GM19395 (cell line): ENCODE data around the gene OR2D2.
"Not testable (repeated sequence)": the region's sequence is repeated elsewhere in the genome, so short reads cannot be mapped to it uniquely, and the experiment has no call there.

Source experiments
- ATAC-seq: cut with Tn5 transposase; IDR thresholded peaks from one replicate; pipeline ENCODE4 v1.9.1; 2021; ENCODE audit warnings: mild to moderate bottlenecking, moderate library complexity; ENCODE audit not compliant: unreplicated experiment

The OR2D2 gene

DNA sequence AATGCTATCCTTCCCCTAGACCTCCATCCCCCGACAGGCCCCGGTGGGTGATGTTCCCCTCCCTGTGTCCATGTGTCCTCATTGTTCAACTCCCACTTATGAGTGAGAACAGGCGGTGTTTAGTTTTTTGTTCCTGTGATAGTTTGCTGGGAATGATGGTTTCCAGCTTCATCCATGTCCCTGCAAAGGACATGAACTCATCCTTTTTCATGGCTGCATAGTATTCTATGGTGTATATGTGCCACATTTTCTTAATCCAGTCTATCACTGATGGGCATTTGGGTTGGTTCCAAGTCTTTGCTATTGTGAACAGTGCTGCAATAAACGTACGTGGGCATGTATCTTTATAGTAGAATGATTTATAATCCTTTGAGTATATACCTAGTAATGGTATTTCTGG is 4.6 kb downstream of the OR2D2 start:
- ATAC-seq = not testable (repeated sequence)

DNA sequence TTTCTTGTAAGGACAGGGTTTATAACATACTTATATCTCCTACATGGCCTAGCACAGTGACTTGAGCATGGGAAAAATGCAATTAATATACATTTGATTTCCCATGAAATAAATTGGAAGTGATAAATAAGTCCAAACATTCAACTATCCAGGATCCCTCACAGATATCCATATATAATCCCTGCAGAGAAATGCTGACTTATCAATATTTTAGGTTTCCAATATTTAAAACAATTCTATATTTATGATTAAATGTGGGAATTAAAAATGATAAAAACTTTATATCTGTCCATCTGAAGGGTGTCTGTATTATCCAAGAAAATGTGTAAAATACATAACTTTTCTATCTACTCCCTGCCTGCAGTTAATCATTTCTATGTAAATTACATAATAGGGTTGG is 9.5 kb downstream of the OR2D2 start:
- ATAC-seq = no peak

DNA sequence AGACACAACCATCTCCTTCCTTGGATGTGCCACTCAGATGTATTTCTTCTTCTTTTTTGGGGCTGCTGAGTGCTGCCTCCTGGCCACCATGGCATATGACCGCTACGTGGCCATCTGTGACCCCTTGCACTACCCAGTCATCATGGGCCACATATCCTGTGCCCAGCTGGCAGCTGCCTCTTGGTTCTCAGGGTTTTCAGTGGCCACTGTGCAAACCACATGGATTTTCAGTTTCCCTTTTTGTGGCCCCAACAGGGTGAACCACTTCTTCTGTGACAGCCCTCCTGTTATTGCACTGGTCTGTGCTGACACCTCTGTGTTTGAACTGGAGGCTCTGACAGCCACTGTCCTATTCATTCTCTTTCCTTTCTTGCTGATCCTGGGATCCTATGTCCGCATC is 15.4 kb downstream of the OR2D2 start:
- ATAC-seq = no peak

DNA sequence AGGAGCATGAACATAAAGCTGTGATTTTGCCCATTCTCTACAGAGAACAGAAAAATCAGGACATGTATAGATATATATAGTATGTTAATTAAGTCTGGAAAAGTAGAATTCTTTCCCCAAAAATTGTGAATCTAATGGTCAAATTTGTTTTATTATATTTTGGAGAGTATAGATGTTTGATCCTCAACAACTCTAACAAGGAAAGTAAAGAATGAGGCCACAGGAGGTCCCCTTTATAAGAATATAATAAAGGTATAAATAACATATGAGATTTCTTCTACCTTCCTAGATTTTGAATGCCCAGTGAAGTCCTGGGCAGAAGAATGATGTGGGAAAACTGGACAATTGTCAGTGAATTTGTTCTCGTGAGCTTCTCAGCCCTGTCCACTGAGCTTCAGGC is 16.0 kb downstream of the OR2D2 start, which contains the start of gene OR10A4:
OR10A4 (plus strand) TSS at position 301 of the 400 bp plus-strand sequence; CDS start at position 324, 23 bp downstream.
- ATAC-seq = no peak

DNA sequence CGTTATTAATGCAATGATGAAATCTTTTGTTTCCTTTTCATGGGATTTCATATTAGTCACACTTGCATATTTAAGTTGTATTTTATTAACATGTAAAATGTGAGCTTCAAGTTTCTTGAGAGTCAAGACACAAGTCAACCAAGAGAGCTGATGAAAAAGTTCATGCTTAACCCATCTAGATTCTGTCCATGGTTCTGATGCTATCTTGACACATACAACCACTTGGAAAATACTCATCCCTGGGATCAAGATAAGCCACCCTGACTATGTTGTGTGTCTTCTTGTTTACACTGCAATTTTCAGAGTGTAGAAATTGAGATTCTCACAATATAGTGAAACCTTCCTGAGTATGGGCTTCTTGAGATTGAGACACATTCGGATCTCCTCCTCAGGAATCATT is 16.5 kb downstream of the OR2D2 start:
- ATAC-seq = no peak

DNA sequence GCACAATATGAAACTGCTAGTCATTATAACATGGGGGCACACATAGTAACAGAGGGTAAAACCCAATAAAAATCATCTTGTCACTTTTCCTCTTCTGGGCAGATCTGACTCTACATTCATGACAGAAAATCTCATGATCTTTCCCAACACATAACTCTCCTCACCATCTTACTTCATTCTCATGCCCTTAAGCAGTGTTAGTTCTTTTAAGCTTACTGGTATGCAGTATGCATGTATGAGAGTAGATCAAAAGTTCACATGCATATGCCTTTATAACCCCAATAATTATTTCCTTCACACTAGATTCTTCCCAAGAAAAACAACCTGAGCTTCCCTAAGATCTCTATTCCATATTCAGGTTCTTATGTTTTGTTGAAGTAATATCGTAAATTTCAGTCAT is 21.0 kb downstream of the OR2D2 start:
- no peak for ATAC-seq

DNA sequence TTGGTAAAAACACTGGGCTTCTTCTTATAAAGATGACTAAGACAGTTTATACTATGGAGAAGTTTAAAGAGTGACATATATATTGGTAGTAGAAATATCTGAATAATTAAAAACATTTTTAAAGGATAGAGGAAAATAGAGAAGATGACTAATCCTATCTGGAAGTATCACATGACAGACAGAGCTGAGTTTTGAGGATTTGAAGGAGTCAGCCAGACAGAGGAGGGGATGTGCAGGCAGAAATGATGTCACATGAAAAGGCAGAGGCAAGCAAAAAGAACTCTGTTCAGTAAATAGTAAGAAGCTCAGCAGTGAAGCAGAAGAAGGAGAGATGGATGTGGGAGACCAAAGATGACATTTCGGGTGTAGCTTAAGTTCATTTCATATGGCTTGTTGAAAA is 27.9 kb downstream of the OR2D2 start:
- ATAC-seq = no peak

DNA sequence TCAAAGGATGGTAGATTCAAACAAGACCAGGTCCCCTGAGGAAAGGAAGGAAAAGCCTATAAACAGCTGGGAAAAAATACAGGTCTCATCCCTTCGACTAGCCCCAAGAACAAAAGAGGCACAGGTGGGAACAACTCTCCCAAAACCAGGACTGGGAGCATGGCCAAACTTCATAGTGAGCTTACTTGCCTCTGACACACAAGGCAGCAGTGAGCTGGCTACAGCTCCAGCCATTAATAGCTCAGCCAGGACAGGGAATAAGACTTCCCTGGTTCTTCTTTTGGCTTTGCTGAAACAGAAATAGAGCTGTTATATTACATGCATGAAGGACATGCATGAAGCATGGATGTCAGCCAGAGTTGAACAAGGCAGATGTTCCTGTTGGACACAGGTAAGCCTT is 29.3 kb downstream of the OR2D2 start, which contains the start of gene OR10A2:
OR10A2 (plus strand) TSS at position 97 of the 400 bp plus-strand sequence. CDS start 6,698 bp downstream, outside the sequence.
- no peak for ATAC-seq

DNA sequence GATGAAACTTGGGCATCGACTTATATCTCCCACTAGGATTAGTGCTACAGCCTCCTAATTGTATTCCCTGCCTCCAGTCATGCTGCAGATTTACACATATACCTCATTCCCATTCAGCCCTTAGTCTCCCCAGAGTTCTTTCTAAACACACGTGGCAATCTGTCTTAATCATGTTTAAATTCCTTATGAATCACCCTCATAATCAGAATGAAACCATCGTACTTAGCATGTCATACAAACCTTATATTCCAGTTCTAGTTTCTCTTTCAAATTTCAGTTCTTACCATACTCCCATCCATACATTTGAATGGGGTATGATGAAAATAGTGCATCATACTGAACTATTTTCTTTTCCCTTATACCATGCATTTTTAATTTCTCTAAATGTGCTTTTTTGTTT is 35.4 kb downstream of the OR2D2 start:
- ATAC-seq = peak; percentile 97

DNA sequence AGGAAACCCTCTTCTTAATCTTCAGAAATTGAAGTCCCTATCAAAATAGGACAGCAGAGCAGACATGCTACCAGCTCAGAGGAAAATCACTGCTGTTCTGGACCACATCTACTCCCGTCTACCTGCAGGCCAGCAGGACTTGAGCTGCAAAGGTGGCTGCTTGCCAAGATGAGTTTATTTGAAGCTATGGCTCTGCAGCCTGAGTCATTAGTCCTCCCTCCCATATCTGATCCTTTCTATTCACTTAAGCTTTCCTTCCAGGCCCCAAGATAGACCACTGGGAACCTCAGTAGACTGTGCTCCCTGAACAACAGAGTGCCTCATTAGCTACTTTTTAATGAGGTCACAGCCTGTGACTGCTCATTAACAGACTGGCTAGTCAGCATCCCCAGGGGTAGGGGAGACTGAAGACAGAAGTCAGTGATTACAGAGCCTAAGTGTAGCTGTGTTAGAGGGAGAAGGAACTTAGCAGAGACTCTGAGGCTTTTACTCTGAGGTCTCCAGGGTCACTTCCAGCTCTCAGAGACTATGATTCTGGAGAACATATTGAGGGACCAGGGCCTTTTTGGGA is 36.2 kb downstream of the OR2D2 start:
- ATAC-seq = no peak

DNA sequence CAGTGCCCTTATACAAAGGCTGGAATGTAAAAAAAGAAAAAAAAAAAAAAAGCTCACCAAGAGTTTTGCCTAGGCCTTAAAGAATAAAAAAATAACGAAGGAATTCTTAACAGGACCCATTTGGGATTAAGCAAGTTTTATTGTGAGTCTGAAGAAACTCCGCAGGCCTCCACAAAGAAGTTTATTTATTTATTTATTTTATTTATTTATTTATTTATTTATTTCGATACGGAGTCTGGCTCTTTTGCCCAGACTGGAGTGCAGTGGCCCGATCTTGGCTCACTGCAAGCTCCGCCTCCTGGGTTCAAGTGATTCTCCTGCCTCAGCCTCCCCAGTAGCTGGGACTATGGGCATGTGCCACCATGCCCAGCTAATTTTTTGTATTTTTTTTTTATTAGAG is 37.5 kb downstream of the OR2D2 start:
- ATAC-seq = not testable (repeated sequence)

DNA sequence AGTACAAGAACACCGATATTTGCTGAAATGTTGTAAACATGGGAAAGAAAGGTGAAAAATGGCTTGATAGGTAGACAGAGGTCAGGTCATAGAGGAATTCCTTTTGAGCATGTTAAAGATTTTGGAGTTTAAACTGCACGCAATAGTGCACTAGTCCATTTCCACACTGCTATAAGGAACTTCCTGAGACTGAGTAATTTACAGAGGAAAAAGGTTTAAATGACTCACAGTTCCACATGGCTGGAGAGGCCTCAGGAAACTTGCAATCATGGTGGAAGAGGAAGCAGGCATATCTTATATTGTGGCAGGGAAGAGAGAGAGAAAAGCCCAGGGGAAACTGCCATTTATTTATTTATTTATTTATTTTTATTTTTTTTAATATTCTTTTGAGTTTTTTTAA is 41.8 kb downstream of the OR2D2 start:
- ATAC-seq = no peak

DNA sequence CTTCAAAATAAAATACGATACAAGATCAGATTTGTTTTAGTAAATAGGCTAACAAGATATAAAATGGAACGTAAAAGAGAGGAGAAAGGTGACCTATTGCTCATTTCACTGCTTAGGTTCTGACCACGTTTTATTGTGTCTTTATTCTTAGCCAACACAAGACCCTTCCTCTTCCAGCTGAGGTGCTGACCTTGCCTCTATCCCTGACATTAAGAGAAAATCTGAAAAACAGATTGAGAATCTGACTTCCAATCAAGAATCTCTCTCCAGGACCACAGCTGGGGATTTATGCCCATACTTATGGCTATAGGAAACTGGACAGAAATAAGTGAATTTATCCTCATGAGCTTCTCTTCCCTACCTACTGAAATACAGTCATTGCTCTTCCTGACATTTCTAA is 46.9 kb downstream of the OR2D2 start, which contains the start of gene OR10A5:
OR10A5 (plus strand) TSS at position 301 of the 400 bp plus-strand sequence; CDS start at position 301, 0 bp downstream.
- ATAC-seq = no peak

DNA sequence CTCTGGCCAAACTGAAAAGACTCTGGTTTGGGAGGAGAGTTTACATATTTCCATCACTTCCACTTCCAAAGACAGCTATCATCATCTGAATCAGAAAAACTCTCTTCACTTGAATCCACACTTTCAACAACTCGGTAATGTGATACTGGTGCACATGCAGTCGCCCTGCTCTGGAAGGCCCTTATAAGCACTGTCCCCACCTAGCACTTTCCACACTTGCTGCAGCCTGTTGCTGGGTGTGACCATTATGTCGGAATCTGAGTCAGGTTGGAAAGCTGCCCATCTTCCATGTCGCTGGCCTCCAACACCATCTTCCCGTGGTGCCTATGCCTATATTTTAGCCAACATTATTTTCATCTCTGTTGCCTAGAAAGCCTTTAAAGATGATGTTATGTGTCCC is 47.9 kb downstream of the OR2D2 start:
- ATAC-seq = no peak

DNA sequence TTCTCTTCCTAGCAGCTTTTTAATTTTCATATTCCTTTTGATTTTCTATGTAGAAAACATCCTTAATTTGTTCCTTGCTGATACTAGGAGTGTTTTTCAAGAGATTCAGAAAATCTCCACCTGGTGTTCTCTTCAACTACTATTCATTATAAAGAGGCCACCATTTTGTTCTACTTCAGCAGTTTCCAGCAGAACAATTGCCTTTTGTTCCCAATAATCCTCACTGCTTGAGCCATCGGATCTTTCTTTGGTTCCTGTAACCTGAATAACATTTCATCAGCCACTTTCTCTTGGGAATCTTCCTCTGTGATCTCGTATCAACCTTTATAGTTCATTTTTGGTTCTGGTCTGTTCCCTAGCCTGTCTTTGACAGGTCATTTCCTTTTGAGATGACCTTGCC is 48.6 kb downstream of the OR2D2 start:
- no peak for ATAC-seq

DNA sequence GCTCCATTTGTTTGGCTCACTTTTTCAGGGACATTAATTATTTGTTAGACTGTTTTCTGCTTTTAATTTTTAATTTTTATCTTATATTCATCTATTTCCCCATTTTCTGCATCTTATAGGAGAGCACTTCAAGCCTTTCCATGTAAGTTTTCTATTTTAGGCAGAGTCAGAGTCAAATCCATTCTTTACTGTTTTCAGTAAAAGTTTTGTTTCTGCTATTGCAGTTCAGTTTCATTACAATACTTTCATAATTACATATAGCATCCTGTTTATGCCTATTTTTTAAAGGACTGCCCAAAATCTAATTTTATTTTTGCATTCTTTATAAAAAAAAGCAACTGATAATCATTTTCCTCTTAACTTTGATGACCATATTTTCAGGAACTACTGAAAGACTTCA is 50.6 kb downstream of the OR2D2 start:
- peak; percentile 57 for ATAC-seq
